Measurements from ENCODE around the gene DISC1.

- TF ChIP-seq, protein P1, sequence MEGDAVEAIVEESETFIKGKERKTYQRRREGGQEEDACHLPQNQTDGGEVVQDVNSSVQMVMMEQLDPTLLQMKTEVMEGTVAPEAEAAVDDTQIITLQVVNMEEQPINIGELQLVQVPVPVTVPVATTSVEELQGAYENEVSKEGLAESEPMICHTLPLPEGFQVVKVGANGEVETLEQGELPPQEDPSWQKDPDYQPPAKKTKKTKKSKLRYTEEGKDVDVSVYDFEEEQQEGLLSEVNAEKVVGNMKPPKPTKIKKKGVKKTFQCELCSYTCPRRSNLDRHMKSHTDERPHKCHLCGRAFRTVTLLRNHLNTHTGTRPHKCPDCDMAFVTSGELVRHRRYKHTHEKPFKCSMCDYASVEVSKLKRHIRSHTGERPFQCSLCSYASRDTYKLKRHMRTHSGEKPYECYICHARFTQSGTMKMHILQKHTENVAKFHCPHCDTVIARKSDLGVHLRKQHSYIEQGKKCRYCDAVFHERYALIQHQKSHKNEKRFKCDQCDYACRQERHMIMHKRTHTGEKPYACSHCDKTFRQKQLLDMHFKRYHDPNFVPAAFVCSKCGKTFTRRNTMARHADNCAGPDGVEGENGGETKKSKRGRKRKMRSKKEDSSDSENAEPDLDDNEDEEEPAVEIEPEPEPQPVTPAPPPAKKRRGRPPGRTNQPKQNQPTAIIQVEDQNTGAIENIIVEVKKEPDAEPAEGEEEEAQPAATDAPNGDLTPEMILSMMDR (IDR thresholded peaks at IDR 0.05) = no peak
- TF ChIP-seq POLR2A (IDR thresholded peaks at IDR 0.05) = no peak
- no peak for TF ChIP-seq POLR2AphosphoS5 (IDR thresholded peaks at IDR 0.05; ENCODE audit: insufficient read depth in 1 of 2, low read depth in 1 of 2)
Measured at GRCh38 chr1:231716879-231717278, 90.3 kb downstream of the DISC1 start.

Measured in vagina (tissue), 2 donors.